ENCODE data around the gene KCNE4.

The KCNE4 gene

DNA sequence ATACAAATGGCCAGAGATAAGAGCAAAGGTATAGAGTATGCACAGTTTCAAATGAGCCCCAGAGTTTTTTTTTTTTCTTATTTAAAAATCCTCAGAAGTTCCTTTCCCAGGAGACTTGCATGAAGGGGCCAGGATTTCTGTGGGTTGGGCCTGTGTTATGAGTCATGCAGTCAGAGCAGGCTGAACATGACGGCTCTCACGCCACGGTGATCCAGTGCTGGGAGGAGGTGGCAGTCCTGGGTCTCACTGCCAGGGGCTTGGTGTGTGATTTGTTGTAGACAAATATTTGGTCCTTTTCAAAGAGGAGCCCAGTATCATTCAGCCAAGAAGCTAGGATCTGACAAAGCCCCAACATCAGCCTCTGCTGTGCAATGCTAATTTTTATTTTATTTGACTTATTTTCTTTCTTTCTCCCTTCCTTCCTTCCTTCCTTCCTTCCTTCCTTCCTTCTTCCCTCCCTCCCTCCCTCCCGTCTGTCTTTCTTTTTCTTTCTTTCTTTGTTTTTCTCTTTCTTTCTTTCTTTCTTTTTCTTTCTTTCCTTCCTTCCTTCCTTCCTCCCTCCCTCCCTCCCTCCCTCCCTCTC lies 10.4 kb upstream of the KCNE4 start:
- no peak for DNase-seq

DNA sequence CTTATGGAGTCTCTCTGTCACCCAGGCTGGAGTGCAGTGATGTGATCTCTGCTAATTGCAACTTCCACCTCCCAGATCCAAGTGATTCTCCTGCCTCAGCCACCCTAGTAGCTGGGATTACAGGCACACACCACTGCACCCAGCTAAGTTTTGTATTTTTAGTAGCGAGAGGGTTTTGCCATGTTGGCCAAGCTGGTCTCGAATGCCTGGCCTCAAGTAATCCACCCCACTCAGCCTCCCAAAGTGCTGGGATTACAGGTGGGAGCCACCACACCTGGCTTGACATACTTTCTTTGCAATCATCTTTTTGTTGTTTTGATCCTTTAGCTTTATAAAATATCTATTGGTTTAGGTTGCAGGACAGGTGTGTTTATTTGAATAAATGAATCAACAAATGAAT lies 9.7 kb upstream of the KCNE4 start:
- DNase-seq, result no peak

DNA sequence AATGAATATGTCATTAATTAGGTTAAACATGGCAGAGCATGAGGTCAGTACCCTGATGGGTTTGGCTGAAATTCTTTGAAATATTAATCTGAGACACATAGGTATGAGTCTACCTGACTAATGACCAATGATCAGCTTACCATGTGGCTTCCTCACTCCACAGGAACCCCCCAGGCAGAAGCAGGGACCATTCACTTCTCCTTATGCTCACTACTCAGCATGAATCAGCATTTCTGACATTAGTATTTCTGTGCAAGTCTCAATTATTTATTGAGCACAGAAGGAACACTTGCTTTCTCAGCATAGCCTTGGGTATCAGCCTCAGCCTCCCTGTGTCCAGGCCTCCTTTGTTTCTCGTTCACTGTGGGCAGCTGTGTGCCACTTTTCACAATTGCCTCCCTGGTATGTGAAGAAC lies 9.3 kb upstream of the KCNE4 start:
- no peak for DNase-seq

DNA sequence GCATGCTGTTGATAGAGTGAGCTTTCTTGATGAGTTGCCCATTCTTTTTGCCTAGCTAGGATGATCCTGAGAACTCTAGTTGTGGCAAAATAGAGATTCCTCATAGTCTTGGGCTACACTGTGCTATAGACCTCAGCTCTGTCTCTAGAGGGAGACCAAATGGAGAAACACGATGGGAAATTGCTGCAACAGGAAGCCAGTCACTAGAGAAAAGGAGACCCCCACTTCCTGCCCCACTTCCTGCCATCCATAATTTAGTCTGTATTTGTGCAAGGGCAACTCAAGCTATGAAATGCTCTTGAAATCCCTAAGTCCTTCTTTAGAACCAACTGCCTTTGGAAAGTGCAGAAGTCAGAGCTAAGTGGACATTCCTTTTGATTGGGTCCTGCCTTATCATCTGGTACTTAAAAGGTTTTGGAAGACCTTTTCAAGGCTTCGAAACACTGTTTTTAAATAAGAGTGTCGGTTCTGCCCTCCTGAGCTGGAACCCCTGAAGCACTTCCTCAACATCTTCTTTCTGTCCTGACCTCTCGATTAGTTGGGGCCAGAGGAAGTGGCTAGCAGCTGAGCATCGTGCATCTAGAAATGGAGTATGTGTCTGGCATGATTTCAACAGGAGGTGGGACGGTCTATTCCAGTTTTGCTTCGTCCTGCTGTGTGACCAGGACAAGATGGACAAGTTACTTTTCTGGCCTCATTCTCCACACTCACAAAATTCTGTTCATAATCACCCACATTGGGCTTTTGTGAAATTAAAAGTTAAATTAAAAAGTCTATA lies 8.6 kb upstream of the KCNE4 start:
- no peak for DNase-seq

DNA sequence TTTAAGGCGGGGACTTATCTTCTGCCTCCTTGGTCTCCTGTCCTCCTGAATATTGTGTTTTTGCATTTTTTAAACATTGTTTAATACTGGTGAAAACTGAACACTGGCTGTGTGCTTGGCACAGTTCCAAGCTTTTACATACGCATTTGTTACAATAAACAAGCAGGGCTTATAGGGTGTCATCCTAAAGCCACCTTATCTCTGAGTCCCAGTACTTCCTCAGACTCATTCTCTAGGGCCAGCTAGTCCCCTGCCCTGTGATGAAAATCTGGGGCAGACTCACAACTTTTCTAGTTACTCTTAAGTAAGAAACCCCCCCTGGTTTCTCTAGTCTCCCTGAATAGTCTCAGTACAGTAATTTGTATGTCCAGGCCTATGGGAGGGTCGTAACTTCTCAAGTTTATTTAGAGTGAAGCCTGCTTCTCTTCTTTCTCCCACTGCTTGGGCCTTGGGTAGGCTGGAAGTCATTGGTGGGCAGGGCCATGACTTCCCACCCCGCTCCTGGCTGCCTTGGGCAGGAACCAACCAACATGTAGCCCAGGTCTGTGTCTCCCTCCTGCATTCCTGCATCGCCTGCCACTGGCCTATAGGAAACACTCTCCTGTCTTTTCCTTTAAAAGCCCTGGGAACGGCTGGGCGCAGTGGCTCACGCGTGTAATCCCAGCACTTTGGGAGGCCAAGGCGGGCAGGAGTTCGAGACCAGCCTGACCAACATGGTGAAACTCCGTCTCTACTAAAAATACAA lies 7.7 kb upstream of the KCNE4 start:
- no peak for DNase-seq

DNA sequence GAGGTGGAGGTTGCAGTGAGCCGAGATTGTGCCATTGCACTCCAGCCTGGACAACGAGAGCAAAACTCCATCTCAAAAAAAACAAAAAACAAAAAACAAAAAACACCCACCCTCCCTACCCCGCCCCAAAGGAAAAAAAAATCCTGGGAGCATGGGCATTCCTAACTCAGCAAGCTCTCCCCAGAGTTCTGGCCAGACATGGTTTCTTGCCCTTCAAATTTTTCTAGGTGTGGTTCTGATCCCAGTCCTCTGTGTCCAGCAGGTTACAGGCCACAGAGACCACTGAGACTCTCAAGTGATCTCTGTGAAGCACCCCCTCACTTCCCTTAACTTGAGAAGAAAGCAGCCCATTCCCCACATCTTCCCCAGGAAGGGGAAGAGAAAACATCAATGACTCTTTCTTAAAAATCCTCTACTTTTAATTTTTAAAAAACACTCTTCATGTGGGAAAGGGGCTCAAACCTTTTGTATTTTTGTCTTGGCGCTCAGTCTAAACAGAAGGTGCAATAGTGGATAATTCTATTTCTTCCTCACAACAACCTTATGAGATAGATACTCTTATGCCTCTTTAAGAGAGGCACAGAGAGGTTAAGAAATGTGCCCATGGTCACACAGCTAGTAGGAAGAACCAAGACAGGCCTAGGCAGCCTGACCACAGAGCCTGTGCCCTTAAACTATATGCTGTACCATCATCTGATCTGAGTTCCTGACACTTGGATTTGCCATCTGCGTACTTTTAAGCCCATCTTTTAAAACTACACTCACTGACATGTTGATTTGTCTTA lies 6.9 kb upstream of the KCNE4 start:
- no peak for DNase-seq

DNA sequence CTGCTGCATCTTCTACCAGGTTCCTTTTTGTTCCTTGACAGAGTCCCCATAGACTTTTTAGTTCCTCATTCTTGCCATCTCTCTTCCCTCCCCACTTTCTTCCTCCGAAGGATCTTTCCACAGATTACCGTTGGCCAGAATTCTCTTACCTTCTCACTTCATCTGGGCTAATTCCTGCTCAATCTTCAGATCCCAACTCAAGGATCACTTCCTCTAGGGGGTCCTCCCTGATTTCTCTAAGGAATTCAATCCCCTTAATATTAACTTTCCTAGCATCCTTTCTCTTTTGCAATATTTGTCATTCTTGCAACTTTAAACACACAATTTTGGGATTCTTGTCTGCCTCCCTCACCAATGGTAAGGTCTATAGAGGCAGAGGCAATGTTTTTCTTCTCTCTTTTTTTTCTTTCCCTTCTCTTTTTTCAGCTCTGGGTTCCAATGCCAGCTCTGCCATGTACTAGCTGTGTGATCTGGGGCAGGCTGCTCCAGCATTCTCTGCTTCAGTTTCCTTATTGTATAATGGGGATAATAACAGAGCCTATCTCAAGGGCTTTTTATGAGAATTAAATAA lies 5.4 kb upstream of the KCNE4 start:
- no peak for DNase-seq

DNA sequence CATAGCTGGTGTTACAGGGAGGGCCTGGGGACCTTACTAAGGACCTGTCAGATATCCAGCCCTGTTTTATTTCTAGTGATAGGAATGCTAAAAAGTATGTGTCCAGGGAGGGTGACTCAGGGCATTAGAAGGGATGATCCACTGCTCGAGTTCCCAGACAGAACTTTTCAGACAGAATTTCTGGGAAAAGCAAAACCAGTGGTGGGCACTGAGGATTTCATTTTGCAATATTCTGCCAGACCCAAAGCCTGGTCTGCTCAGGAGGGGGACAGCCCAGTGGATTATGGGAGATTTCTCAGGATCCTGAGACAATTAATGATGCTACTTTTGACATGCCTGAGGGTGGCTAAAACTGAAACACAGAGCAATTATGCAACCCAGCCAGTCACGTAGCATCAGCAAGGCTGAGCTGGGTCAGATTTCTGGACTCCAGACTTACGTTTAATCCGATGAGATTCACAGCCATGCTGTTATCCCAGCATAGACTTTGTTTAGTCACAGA lies 4.7 kb upstream of the KCNE4 start:
- DNase-seq, result no peak

DNA sequence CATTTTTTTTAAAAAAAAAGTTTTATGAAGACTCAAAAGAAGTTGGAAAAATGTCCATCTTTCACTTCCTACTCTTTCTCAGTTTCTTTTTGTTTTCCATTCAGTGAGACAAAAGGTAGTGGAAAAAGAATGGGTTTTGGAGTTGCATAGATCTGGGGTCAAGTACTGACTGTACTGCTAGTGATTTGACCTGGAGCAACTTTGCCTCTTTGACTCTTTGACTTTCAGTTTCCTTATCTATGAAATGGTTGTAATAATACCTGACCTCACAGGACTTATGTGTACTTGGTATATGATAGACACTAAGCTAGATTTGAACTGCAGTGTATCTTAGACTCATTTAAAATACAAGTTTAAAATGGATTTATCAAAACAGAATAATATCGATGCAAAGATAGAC lies 3.5 kb upstream of the KCNE4 start:
- no peak for DNase-seq

DNA sequence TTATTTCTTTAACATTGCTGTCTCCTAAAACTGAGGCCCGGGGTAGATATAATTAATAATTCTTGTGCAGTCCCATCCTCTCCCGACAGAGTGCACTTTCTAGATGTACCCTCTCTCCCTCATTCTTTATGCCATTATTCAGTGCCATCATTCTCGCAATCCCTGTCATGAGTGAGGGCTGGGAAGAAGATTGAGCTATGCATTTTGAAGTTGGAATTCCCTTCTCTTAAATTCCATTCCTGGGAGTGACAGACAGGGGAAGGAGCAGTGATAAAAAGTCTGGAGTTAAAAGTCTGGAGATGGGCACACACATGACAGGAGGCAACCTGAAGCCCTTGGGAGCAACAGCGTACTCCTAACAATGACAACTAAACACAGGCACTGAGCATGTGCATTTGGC lies 2.6 kb upstream of the KCNE4 start:
- no peak for DNase-seq

DNA sequence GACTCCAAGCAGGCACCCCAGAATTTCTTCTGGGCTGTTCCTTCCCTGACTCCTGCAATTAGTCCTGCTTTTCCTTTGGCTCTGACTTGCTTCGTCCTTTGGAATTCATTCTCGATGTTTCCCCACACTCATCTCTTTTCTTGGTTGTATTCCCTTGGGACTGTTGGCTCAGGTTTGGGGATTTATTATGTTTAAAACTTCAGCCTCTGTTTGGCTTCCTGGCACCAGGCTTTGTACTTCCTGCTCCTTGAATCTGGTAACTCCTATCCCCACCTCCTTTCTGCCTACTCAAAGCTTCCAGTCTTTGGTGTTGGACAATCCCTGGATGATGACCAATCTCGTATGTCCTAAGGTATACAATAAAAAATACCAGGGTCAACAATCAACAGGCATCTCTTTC lies 1.8 kb upstream of the KCNE4 start:
- DNase-seq, result no peak

DNA sequence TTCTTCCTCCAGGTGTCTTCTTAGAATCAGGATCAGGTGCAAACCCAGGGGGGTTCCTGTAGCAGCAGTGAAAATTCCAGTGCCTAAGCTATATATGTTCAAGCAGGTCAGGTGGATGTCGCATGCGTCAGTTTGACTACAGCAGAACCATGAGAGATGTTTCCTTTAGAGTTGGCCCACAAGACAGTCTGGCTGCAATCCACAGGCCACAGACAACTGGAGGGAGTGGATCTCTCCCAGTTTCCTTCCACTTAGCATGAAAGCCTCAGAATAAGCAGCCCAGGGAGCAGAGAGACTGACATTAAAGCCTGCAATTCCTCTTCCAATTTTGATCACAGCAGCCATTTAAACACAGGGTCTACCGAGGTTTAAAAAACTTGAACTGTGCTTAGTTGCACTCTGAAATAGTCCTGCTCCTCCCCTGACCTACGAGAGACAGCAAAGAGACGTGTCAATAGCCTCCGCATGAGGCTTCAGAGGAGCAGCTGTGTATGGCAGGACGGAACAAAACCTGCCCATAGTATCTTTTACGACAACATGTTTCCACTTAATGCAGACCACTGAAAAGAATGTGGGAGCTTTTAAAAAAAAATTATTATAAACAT lies 988 bp upstream of the KCNE4 start:
- DNase-seq, result no peak

DNA sequence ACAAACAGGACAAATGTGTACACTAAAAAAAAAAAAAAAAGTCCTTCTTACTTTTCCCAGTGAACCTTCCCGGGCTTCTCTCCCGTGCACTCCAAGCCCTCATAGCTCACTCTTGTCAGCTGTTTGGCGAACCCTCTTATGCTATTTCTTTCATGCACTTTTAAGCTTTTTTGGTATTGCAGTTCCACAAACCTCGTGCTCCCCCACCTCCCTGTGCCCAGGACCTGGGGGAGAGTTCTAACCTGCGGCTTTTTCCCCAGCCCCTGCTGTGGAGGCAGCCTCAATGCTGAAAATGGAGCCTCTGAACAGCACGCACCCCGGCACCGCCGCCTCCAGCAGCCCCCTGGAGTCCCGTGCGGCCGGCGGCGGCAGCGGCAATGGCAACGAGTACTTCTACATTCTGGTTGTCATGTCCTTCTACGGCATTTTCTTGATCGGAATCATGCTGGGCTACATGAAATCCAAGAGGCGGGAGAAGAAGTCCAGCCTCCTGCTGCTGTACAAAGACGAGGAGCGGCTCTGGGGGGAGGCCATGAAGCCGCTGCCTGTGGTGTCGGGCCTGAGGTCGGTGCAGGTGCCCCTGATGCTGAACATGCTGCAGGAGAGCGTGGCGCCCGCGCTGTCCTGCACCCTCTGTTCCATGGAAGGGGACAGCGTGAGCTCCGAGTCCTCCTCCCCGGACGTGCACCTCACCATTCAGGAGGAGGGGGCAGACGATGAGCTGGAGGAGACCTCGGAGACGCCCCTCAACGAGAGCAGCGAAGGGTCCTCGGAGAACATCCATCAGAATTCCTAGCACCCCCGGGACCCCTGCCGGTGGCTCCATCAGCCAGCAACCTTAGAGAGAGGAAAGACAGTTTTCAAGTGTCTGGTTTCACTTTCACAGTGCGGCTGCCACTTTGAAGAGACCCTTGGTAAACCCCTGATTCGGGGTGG lies 826 bp downstream of the KCNE4 start:
- DNase-seq, result no peak

DNA sequence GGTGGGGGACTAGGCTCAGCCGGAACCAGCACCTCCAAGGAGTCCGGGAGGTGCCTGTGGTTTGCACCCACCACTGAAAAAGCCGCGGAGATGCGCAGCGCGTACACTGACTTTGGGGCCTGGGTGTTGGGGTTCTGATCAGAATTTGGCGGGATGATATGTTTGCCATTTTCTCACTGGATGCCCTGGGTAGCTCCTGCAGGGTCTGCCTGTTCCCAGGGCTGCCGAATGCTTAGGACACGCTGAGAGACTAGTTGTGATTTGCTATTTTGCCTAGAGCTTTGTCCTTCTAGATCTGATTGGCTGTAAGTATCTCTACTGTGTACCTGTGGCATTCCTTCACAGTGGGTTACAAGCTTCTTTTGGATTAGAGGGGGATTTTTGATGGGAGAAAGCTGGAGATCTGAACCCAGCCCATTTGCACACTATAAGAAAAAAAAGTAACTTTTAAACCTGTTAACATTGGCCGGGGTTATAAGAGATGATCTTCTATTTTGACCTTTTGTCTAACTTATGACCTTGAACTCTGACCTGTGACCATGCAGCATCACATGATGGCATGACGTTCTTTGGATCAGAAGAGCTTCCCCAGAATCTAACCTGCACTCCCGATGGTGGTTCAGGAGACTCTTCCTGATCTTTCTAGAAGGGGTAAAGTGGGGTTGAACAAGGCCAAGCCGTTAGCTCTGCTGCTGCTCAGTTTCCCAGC lies 1.6 kb downstream of the KCNE4 start:
- DNase-seq, result no peak

DNA sequence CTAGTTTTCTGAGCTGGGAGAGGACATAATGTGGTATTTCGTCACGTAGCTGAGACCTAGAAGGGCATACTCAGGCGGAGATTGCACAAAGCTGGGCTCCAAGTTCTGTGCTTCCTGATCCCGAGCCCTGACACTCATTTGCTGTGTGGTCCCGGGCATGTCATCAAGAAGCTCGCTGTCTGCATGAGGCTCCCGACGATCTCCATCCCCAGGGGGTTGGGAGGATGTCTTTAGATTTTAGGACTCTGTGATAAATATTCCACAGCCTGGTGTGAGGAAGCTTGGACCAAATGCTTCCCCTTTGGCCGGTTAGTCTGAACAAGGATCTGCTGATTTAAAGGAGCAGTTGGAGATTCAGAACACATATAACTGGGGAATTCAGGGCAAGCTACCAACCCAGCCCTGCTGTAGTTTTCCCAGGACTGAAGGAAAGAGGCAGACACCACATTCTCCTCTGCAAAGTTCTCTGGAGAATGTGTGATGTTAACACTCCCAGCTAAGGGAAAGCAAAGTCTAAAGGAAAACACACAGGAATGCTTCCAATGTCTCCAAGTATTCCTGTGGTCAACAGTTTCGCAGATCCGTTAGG lies 2.3 kb downstream of the KCNE4 start:
- DNase-seq, result no peak

DNA sequence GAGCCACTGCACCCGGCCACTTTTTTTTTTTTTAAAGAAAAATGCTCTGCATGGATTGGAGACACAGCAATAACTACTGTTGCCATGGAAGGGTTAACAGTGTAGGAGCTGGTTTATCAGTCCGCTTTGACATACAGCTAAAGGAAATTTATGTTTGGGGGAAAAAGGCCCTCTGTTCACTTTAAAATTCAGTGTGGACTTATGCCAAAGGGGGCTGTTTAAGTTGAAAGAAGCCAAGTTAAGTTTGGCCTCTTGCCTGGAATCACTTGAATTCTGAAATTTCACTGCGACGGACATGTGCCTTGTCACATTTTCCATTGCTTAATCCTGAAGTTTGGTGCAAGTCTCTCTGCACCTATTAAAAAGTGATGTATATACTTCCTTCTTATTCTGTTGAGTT lies 3.1 kb downstream of the KCNE4 start:
- no peak for DNase-seq

DNA sequence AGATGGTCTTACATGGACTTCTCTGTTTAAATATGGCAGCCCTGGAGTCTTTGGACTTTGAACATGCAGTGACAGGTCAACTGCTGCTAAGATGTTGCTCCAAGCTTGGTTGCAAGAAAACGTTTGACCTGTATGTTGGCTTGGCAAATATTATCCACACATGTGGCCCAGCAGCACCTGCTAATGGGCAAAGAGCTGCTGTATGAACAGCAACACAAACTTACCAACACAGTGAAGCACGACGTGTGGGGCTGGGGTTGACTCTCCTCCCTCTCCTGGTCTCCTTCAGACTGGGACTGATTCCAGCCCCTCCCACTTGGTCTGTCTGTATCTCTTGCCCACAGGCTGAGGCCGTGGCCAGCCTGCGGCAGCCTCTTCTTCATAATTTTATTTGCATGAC lies 3.8 kb downstream of the KCNE4 start:
- DNase-seq, result peak; percentile 25

DNA sequence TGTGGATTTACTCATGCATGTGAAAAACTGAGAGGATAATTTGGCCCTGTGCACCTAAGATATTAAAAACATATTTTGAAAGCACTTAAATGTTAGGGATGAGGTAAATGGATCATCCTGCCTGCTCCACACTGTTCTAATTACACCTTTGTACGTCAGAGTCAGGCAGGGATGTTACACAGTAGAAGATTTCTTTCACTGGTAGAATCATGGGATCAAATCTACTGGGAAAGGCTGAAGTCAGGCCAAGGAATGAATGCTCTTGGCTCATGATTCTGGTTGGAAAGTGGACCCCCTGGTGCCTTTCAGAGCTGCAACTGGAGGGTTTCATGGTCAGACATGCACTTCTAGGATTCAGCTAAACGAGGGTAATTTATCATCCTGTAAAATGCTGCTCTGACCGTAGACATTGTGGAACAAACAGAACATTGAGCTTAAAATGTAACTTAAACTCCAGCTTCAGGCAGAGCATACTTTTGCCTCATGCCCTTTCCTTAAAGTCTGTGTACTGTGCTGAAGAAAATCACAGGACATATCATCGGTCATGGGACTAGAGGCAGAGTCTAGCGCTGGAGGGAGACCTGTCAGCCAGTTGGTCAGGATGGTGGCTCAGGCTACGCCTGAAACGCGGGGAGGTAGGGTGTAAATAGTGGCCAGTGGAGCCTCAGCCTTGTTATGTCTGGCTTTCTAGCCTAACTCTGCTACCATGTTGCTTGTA lies 4.9 kb downstream of the KCNE4 start:
- DNase-seq, result no peak

DNA sequence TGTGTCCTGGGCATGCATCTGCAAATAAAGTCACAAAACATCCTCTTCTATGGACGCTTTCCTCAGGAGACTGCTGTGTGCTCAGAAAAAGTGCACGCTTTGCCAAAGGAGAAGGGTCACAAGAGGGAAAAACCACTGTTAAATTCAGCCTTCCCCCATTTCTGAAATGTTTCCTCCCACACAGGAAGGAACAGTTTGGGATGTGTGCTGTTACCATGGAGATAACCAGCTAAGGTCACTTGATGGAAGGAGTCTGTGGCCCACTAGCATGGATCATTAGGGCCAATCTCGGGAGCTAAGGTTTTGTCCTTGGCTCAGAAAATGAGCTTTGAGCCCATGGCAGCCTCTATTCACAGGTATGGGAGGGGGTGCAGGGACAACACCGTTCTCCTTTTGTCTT lies 5.6 kb downstream of the KCNE4 start:
- DNase-seq, result no peak
